BLaER1 (cell line): ENCODE data around the gene SCAPER.
"Not testable (repeated sequence)": the region's sequence is repeated elsewhere in the genome, so short reads cannot be mapped to it uniquely, and the experiment has no call there.

Experiments
- H3K27ac ChIP-seq: shearing (Covaris generic); formaldehyde crosslinking; 2 replicates; pipeline ENCODE4 v1.8.1; 2022
- H3K27me3 ChIP-seq: shearing (Covaris generic); formaldehyde crosslinking; 2 replicates; pipeline ENCODE4 v1.8.1; 2022
- H3K36me3 ChIP-seq: shearing (Covaris generic); formaldehyde crosslinking; 2 replicates; pipeline ENCODE4 v1.8.1; 2022
- H3K4me1 ChIP-seq: shearing (Covaris generic); formaldehyde crosslinking; 2 replicates; pipeline ENCODE4 v1.8.1; 2022
- H3K4me2 ChIP-seq: shearing (Covaris generic); formaldehyde crosslinking; 2 replicates; pipeline ENCODE4 v1.8.1; 2022
- H3K4me3 ChIP-seq: shearing (Covaris generic); formaldehyde crosslinking; 2 replicates; pipeline ENCODE4 v1.8.1; 2022
- H3K9ac ChIP-seq: shearing (Covaris generic); formaldehyde crosslinking; 2 replicates; pipeline ENCODE4 v1.8.1; 2022
- H3K9me3 ChIP-seq: shearing (Covaris generic); formaldehyde crosslinking; 2 replicates; pipeline ENCODE4 v1.8.1; 2022
- H4K20me1 ChIP-seq: shearing (Covaris generic); formaldehyde crosslinking; 2 replicates; pipeline ENCODE4 v1.8.1; 2022
- Cebpa-rat ChIP-seq: shearing (Covaris generic); IDR thresholded peaks from 2 replicates; pipeline ENCODE4 v1.8.1; 2022

Gene SCAPER

DNA sequence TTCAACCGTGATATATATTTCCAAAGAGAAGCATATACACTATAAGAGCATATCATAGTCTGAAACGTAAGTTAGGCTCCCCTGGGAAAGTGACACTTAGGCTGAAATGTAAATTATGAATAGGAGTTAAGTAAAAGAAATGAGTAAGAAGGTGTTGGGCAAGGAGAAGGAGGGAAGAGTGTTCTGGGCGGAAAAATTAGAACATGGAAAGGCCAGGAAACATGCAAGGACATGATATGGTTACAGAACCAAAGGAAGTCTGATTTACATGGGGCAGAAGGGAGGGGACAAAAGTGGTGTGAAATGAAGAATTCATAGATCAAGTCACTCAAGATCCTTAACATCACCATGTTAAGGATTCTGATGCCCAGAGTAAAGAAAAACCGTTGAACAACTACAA lies 75.2 kb downstream of the SCAPER start:
- H3K9ac ChIP-seq, result no peak overlapping the region
- no peak overlapping the region for H3K4me3 ChIP-seq
- H4K20me1 ChIP-seq, result no peaks in the 10 kb centered on the region
- H3K4me2 ChIP-seq, result no peak overlapping the region
- TF ChIP-seq Cebpa-rat, result no peak
- H3K36me3 ChIP-seq, result peaks cover 6% of the 10 kb centered on the region; the same call in 1 of the 2 replicates
- no peak overlapping the region for H3K27ac ChIP-seq
- H3K9me3 ChIP-seq, result peaks cover 14% of the 10 kb centered on the region; the same call in 1 of the 2 replicates
- H3K4me1 ChIP-seq, result peaks cover 6% of the 10 kb centered on the region; the same call in 1 of the 2 replicates
- H3K27me3 ChIP-seq, result no peaks in the 10 kb centered on the region

- no peak overlapping the region for H3K27ac ChIP-seq
- no peak overlapping the region for H3K9ac ChIP-seq
- H3K9me3 ChIP-seq, result peaks cover 5% of the 10 kb centered on the region; the same call in 1 of the 2 replicates
- no peaks in the 10 kb centered on the region for H3K4me1 ChIP-seq
- no peaks in the 10 kb centered on the region for H4K20me1 ChIP-seq
- no peak for TF ChIP-seq Cebpa-rat
- H3K36me3 ChIP-seq, result peaks cover 9% of the 10 kb centered on the region; the same call in 1 of the 2 replicates
- no peak overlapping the region for H3K4me3 ChIP-seq
- no peak overlapping the region for H3K4me2 ChIP-seq
- no peaks in the 10 kb centered on the region for H3K27me3 ChIP-seq
Observed at GRCh38 chr15:76823890-76824289, 81.2 kb downstream of the SCAPER start.

GRCh38 chr15:76823303-76823702 lies 81.8 kb downstream of the SCAPER start:
- no peak for TF ChIP-seq Cebpa-rat

GRCh38 chr15:76818926-76819325 lies 86.2 kb downstream of the SCAPER start:
- not testable (repeated sequence) for H4K20me1 ChIP-seq, H3K9me3 ChIP-seq, H3K27me3 ChIP-seq, H3K4me3 ChIP-seq, H3K27ac ChIP-seq, H3K4me2 ChIP-seq, H3K4me1 ChIP-seq, H3K36me3 ChIP-seq, H3K9ac ChIP-seq

More at GRCh38 chr15:76823303-76823702, 81.8 kb downstream of the SCAPER start:
- peaks cover 9% of the 10 kb centered on the region for H3K9me3 ChIP-seq
- H3K36me3 ChIP-seq, result peaks cover 9% of the 10 kb centered on the region; the same call in 1 of the 2 replicates
- H4K20me1 ChIP-seq, result no peaks in the 10 kb centered on the region
- no peaks in the 10 kb centered on the region for H3K27me3 ChIP-seq
- H3K4me2 ChIP-seq, result no peak overlapping the region
- no peak overlapping the region for H3K9ac ChIP-seq
- no peaks in the 10 kb centered on the region for H3K4me1 ChIP-seq
- H3K4me3 ChIP-seq, result no peak overlapping the region
- no peak overlapping the region for H3K27ac ChIP-seq

DNA sequence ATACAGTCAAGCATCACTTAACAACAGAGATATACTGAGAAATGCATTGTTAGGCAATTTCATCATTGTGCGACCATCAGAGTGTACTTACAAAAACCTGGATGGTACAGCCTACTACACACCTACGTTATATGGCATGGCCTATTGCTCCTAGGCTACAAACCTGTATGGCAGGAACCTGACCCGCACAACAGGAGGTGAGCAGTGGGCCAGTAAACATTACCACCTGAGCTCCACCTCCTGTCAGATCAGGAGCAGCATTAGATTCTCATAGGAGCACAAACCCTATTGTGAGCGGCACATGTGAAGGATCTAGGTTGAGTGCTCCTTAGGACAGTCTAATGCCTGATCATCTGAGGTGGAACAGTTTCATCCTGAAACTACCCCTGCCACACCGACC lies 89.7 kb downstream of the SCAPER start:
- no peak for TF ChIP-seq Cebpa-rat
- Histone ChIP-seq H3K9me3 (peaks cover 9% of the 10 kb centered on the region), H3K9ac (no peak overlapping the region), H3K36me3 (no peaks in the 10 kb centered on the region; the same call in 1 of the 2 replicates), H3K27ac (no peak overlapping the region), H3K4me2 (no peak overlapping the region), H3K4me1 (no peaks in the 10 kb centered on the region), H3K4me3 (no peak overlapping the region), H4K20me1 (no peaks in the 10 kb centered on the region), H3K27me3 (no peaks in the 10 kb centered on the region)

DNA sequence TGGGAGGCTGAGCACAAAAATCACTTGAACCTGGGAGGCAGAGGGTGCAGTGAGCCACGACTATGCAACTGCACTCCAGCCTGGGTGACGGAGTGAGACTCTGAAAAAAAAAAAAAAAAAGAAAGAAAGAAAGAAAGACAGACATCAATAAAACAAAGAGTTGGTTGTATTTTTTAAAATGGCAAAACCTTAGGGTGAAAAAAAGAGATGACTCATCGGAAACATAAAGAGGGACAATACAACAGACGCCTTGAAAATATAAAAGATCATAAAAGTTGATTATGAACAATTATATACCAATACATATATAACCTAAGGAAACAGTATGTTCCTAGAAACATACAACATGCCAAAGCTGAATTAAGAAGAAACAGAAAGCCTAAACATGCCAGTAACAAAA lies 92.8 kb downstream of the SCAPER start:
- TF ChIP-seq Cebpa-rat, result no peak
- H3K4me2 ChIP-seq, result no peak overlapping the region
- no peaks in the 10 kb centered on the region for H4K20me1 ChIP-seq
- peaks cover 4% of the 10 kb centered on the region for H3K9me3 ChIP-seq
- no peak overlapping the region for H3K4me3 ChIP-seq
- H3K36me3 ChIP-seq, result no peaks in the 10 kb centered on the region
- no peaks in the 10 kb centered on the region for H3K4me1 ChIP-seq
- no peaks in the 10 kb centered on the region for H3K27me3 ChIP-seq
- no peak overlapping the region for H3K9ac ChIP-seq
- H3K27ac ChIP-seq, result no peak overlapping the region

GRCh38 chr15:76809412-76810103 lies 95.6 kb downstream of the SCAPER start:
- Histone ChIP-seq H3K27me3 (no peaks in the 10 kb centered on the region), H3K9me3 (peaks cover 4% of the 10 kb centered on the region), H4K20me1 (no peaks in the 10 kb centered on the region), H3K36me3 (no peaks in the 10 kb centered on the region), H3K4me2 (no peak overlapping the region), H3K9ac (no peak overlapping the region), H3K27ac (no peak overlapping the region), H3K4me3 (no peak overlapping the region), H3K4me1 (no peaks in the 10 kb centered on the region)
- no peak for TF ChIP-seq Cebpa-rat

DNA sequence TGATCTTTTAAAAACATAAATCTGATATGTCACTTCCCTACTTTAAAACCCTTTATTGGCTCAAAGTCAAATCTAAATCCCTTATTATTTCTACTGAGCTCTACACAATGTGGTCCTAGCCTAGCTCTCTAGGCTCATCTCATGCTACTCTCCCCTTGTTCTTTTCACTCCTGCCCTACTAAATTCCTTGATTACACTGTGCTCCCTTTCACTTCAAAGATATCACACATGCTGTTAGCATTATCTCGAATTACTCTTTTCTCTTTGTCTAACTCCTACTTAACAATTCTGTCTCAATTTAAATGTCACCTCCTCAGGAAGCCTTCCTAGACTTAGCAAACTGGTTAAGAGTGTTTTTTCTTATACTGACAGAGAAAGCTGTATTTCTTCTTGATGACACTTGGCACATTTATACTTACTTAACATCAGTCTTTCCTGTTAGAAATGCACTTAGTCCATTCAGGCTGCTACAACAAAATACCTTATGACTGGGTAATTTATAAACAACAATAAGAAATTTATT lies 102.0 kb downstream of the SCAPER start:
- peaks cover 31% of the 10 kb centered on the region for H3K36me3 ChIP-seq
- H3K4me1 ChIP-seq, result no peaks in the 10 kb centered on the region
- no peak overlapping the region for H3K4me2 ChIP-seq
- no peaks in the 10 kb centered on the region for H3K27me3 ChIP-seq
- no peaks in the 10 kb centered on the region for H3K9me3 ChIP-seq
- H3K27ac ChIP-seq, result no peak overlapping the region
- no peak overlapping the region for H3K9ac ChIP-seq
- TF ChIP-seq Cebpa-rat, result no peak
- H3K4me3 ChIP-seq, result no peak overlapping the region
- no peaks in the 10 kb centered on the region for H4K20me1 ChIP-seq

DNA sequence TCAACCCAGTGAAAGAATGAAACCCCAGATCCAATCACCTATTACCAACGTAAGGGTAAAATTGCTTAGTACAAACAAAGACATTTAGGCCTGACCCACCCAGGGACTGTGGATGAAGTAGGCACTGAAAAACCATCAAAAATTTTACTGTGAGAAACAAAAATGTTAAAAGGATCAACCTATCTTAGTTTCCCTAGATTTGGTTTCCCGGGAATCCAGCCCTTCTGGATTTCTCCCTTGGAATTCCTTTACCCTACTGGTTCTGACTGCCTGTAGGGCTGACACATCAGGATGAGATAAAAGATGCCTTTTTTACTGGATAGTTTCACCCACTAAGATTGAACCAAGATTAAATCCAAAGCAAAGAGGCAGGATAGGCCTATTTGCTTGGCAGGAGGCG lies 102.7 kb downstream of the SCAPER start:
- no peak for TF ChIP-seq Cebpa-rat
- Histone ChIP-seq H3K9me3 (no peaks in the 10 kb centered on the region), H3K36me3 (peaks cover 31% of the 10 kb centered on the region), H3K4me2 (no peak overlapping the region), H3K27ac (no peak overlapping the region), H4K20me1 (no peaks in the 10 kb centered on the region), H3K4me3 (no peak overlapping the region), H3K4me1 (no peaks in the 10 kb centered on the region), H3K27me3 (no peaks in the 10 kb centered on the region), H3K9ac (no peak overlapping the region)

DNA sequence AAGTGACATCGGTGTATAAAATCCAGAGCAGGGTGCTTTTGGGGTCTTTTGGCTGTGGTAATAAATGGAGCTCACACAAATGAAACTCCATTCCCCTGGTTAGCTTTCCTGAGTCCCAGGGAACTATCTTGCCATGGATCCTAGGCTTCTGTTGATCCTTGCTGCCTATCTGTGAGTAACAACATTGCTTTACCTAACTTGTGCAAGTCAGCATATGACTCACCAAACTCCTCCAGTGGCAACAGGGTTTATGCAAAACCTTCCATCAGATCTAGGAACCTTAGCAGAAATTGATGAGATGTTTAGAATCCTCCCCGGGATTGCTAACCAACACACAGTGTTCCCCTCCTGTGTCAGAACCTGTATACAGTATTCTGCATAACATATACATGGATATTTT lies 105.4 kb downstream of the SCAPER start:
- TF ChIP-seq Cebpa-rat, result no peak
- Histone ChIP-seq H3K4me2 (no peak overlapping the region), H3K9me3 (no peaks in the 10 kb centered on the region), H3K27me3 (no peaks in the 10 kb centered on the region), H3K36me3 (peaks cover 34% of the 10 kb centered on the region), H3K27ac (no peak overlapping the region), H4K20me1 (no peaks in the 10 kb centered on the region), H3K4me3 (no peak overlapping the region), H3K4me1 (no peaks in the 10 kb centered on the region), H3K9ac (no peak overlapping the region)
